Mucosa of stomach (tissue), 1 donor: ENCODE results near the gene RBM10.

Experiments used
- H3K27me3 ChIP-seq: one replicate; pipeline ENCODE4 v1.7.0; 2013; ENCODE audit warnings: mild to moderate bottlenecking, low read length; ENCODE audit not compliant: control insufficient read depth, insufficient read depth
- H3K36me3 ChIP-seq: one replicate; pipeline ENCODE4 v1.7.0; 2013; ENCODE audit warnings: low read length; ENCODE audit not compliant: control insufficient read depth, insufficient read depth
- H3K4me1 ChIP-seq: one replicate; pipeline ENCODE4 v1.7.0; 2013; ENCODE audit warnings: mild to moderate bottlenecking, low read length; ENCODE audit not compliant: control insufficient read depth, insufficient read depth
- H3K4me3 ChIP-seq: one replicate; pipeline ENCODE4 v1.7.0; 2013; ENCODE audit warnings: low read length
- H3K9ac ChIP-seq: one replicate; pipeline ENCODE4 v1.7.0; 2013; ENCODE audit warnings: mild to moderate bottlenecking, low read length, moderate library complexity
- H3K9me3 ChIP-seq: one replicate; pipeline ENCODE4 v1.7.0; 2013; ENCODE audit warnings: mild to moderate bottlenecking, low read length, moderate library complexity; ENCODE audit not compliant: control insufficient read depth
- donor health status: Pancreatic carcinoma.

RBM10 gene

GRCh38 chrX:47222751-47223350, 77.8 kb downstream of the RBM10 start:
- no peaks in the 10 kb centered on the region for H3K9me3 ChIP-seq
- H3K27me3 ChIP-seq, result no peaks in the 10 kb centered on the region
- H3K4me1 ChIP-seq, result peaks cover 10% of the 10 kb centered on the region
- H3K4me3 ChIP-seq, result no peak overlapping the region
- no peaks in the 10 kb centered on the region for H3K36me3 ChIP-seq
- no peak overlapping the region for H3K9ac ChIP-seq

GRCh38 chrX:47223476-47224250, 78.6 kb downstream of the RBM10 start:
- Histone ChIP-seq H3K4me1 (peaks cover 10% of the 10 kb centered on the region), H3K9me3 (no peaks in the 10 kb centered on the region), H3K4me3 (no peak overlapping the region), H3K36me3 (no peaks in the 10 kb centered on the region), H3K9ac (no peak overlapping the region), H3K27me3 (no peaks in the 10 kb centered on the region)

- no peak overlapping the region for H3K4me3 ChIP-seq
- peaks cover 10% of the 10 kb centered on the region for H3K4me1 ChIP-seq
- no peaks in the 10 kb centered on the region for H3K36me3 ChIP-seq
- H3K9me3 ChIP-seq, result no peaks in the 10 kb centered on the region
- H3K9ac ChIP-seq, result no peak overlapping the region
- H3K27me3 ChIP-seq, result no peaks in the 10 kb centered on the region
Observed at GRCh38 chrX:47224266-47224895, 79.4 kb downstream of the RBM10 start.

- Histone ChIP-seq H3K9me3 (no peaks in the 10 kb centered on the region), H3K4me1 (peaks cover 7% of the 10 kb centered on the region), H3K27me3 (no peaks in the 10 kb centered on the region), H3K36me3 (no peaks in the 10 kb centered on the region), H3K9ac (no peak overlapping the region), H3K4me3 (no peak overlapping the region)
Observed at GRCh38 chrX:47224896-47225290, 79.9 kb downstream of the RBM10 start.

- Histone ChIP-seq H3K27me3 (no peaks in the 10 kb centered on the region), H3K4me1 (no peaks in the 10 kb centered on the region), H3K9me3 (no peaks in the 10 kb centered on the region), H3K4me3 (no peak overlapping the region), H3K36me3 (no peaks in the 10 kb centered on the region), H3K9ac (no peak overlapping the region)
Observed at GRCh38 chrX:47226071-47226470, 81.0 kb downstream of the RBM10 start.

GRCh38 chrX:47226531-47227333, 81.7 kb downstream of the RBM10 start:
- no peaks in the 10 kb centered on the region for H3K27me3 ChIP-seq
- H3K36me3 ChIP-seq, result no peaks in the 10 kb centered on the region
- H3K9ac ChIP-seq, result no peak overlapping the region
- no peaks in the 10 kb centered on the region for H3K9me3 ChIP-seq
- no peaks in the 10 kb centered on the region for H3K4me1 ChIP-seq
- H3K4me3 ChIP-seq, result no peak overlapping the region

GRCh38 chrX:47227334-47227583, 82.2 kb downstream of the RBM10 start:
- no peaks in the 10 kb centered on the region for H3K9me3 ChIP-seq
- no peak overlapping the region for H3K4me3 ChIP-seq
- no peaks in the 10 kb centered on the region for H3K27me3 ChIP-seq
- H3K36me3 ChIP-seq, result no peaks in the 10 kb centered on the region
- no peak overlapping the region for H3K9ac ChIP-seq
- peaks cover 1% of the 10 kb centered on the region for H3K4me1 ChIP-seq

GRCh38 chrX:47228550-47229270, 83.7 kb downstream of the RBM10 start:
- Histone ChIP-seq H3K36me3 (no peaks in the 10 kb centered on the region), H3K4me3 (no peak overlapping the region), H3K27me3 (no peaks in the 10 kb centered on the region), H3K9me3 (no peaks in the 10 kb centered on the region), H3K4me1 (peaks cover 6% of the 10 kb centered on the region), H3K9ac (no peak overlapping the region)

GRCh38 chrX:47229427-47229826, 84.4 kb downstream of the RBM10 start:
- peaks cover 6% of the 10 kb centered on the region for H3K4me1 ChIP-seq
- no peak overlapping the region for H3K9ac ChIP-seq
- H3K36me3 ChIP-seq, result no peaks in the 10 kb centered on the region
- no peaks in the 10 kb centered on the region for H3K27me3 ChIP-seq
- no peak overlapping the region for H3K4me3 ChIP-seq
- H3K9me3 ChIP-seq, result no peaks in the 10 kb centered on the region

- no peaks in the 10 kb centered on the region for H3K9me3 ChIP-seq
- no peak overlapping the region for H3K9ac ChIP-seq
- H3K4me3 ChIP-seq, result no peak overlapping the region
- peaks cover 6% of the 10 kb centered on the region for H3K4me1 ChIP-seq
- no peaks in the 10 kb centered on the region for H3K36me3 ChIP-seq
- H3K27me3 ChIP-seq, result no peaks in the 10 kb centered on the region
Observed at GRCh38 chrX:47230136-47230868, 85.3 kb downstream of the RBM10 start.

- Histone ChIP-seq H3K4me1 (peaks cover 6% of the 10 kb centered on the region), H3K9ac (no peak overlapping the region), H3K9me3 (no peaks in the 10 kb centered on the region), H3K27me3 (no peaks in the 10 kb centered on the region), H3K36me3 (no peaks in the 10 kb centered on the region), H3K4me3 (no peak overlapping the region)
Observed at GRCh38 chrX:47231167-47231566, 86.1 kb downstream of the RBM10 start.
